H1 (cell line): Measurements from ENCODE around the gene FAT2. TPM values are rescaled to one million over a fixed set of nuclear protein-coding genes. Genes with fewer than 3 reads are reported as not detected.

Experiments used
- CTCF ChIA-PET: fragments of 300-600 bp; sonication (Branson Sonifier 250); formaldehyde crosslinking; loops from one replicate; lab custom pipeline; 2021; ENCODE audit not compliant: partially characterized antibody; lab: Charles Lee
- POLR2A ChIA-PET: fragments of 300-600 bp; sonication (Branson Sonifier 250); formaldehyde crosslinking; loops from one replicate; lab custom pipeline; 2021; ENCODE audit warnings: inconsistent platforms; ENCODE audit not compliant: partially characterized antibody; lab: Charles Lee
- DNase-seq, 2 experiments: peaks; one replicate each; pipeline versions ENCODE4 v3.0.0 to v3.0.0-alpha.2; 2010 to 2022; ENCODE audit warnings: low spot score in 2 of 2, low read depth in 1 of 2, mixed read lengths in 1 of 2
- FAIRE-seq: peaks from 2 replicates; lab custom pipeline; 2011; peaks lifted over from hg19 to GRCh38; lab: Jason Lieb, UNC
- H2AFZ ChIP-seq: 2 replicates; pipeline ENCODE4 v1.8.1; 2012; ENCODE audit warnings: low read length, inconsistent platforms
- H2AK5ac ChIP-seq: 2 replicates; pipeline ENCODE4 v1.6.1; 2013; ENCODE audit warnings: low read depth, low read length
- H2BK120ac ChIP-seq: replicated peaks from 2 replicates; pipeline ENCODE3; 2013; ENCODE audit warnings: low read depth, low read length, inconsistent platforms
- H2BK12ac ChIP-seq: 2 replicates; pipeline ENCODE4 v1.6.1; 2013; ENCODE audit warnings: low read depth, low read length
- H2BK15ac ChIP-seq: 2 replicates; pipeline ENCODE4 v1.6.1; 2013; ENCODE audit warnings: low read length
- H2BK20ac ChIP-seq: 2 replicates; pipeline ENCODE4 v1.6.1; 2013; ENCODE audit warnings: low read length
- H2BK5ac ChIP-seq: 2 replicates; pipeline ENCODE4 v1.6.1; 2013; ENCODE audit warnings: low read depth, low read length
- H3K14ac ChIP-seq: 2 replicates; pipeline ENCODE4 v1.6.1; 2013; ENCODE audit warnings: inconsistent platforms; ENCODE audit not compliant: insufficient read length
- H3K18ac ChIP-seq: 2 replicates; pipeline ENCODE4 v1.6.1; 2013; ENCODE audit warnings: low read length; ENCODE audit errors: extremely low read depth
- H3K23ac ChIP-seq: 2 replicates; pipeline ENCODE4 v1.6.1; 2013; ENCODE audit warnings: inconsistent platforms; ENCODE audit not compliant: insufficient read length
- H3K23me2 ChIP-seq: 2 replicates; pipeline ENCODE4 v1.6.1; 2013; ENCODE audit warnings: low read depth, low read length
- H3K27ac ChIP-seq: 2 replicates; pipeline ENCODE4 v1.6.1; 2011; ENCODE audit warnings: low read depth, low read length, inconsistent platforms
- H3K27me3 ChIP-seq, 4 experiments: replicated peaks in 1 of 4; 1 replicate in 1 of 4; 2 replicates in 3 of 4; pipeline versions ENCODE4 v1.6.1 to v1.8.1; 2011 to 2013; ENCODE audit warnings: low read length in 3 of 4, mild to moderate bottlenecking in 3 of 4, inconsistent platforms in 2 of 4, mixed read lengths in 2 of 4, moderate library complexity in 1 of 4; ENCODE audit not compliant: control insufficient read depth in 3 of 4, insufficient read depth in 3 of 4; ENCODE audit errors: extremely low read depth in 1 of 4
- H3K36me3 ChIP-seq, 4 experiments: 2 replicates each; pipeline versions ENCODE4 v1.6.1 to v1.8.1; 2011 to 2013; ENCODE audit warnings: mild to moderate bottlenecking in 4 of 4, low read length in 3 of 4, moderate library complexity in 2 of 4, control low read depth in 1 of 4, inconsistent platforms in 1 of 4; ENCODE audit not compliant: insufficient read depth in 4 of 4, control insufficient read depth in 2 of 4
- H3K4ac ChIP-seq: replicated peaks from 2 replicates; pipeline ENCODE3; 2013; ENCODE audit warnings: low read length, low read depth, mixed read lengths, inconsistent platforms; ENCODE audit not compliant: insufficient read length
- H3K4me1 ChIP-seq, 4 experiments: replicated peaks in 1 of 4; 1 replicate in 1 of 4; 2 replicates in 3 of 4; pipeline versions ENCODE4 v1.6.1 to v1.8.1; 2011 to 2013; ENCODE audit warnings: low read length in 3 of 4, inconsistent platforms in 2 of 4, mixed read lengths in 1 of 4; ENCODE audit not compliant: insufficient read depth in 4 of 4, control insufficient read depth in 3 of 4
- H3K4me2 ChIP-seq, 2 experiments: 2 replicates each; pipeline versions ENCODE4 v1.6.1 to v1.8.1; 2011 to 2013; ENCODE audit warnings: low read depth in 2 of 2, low read length in 2 of 2, control low read depth in 1 of 2, inconsistent platforms in 1 of 2, mild to moderate bottlenecking in 1 of 2; ENCODE audit not compliant: insufficient read depth in 1 of 2
- H3K4me3 ChIP-seq, 4 experiments: fragments of 200-600, 300-600 bp in 1 of 4; sonication (generic), shearing (Covaris generic), sonication (Bioruptor Twin) in 1 of 4; 2 replicates each; pipeline versions ENCODE4 v1.5.1 to v1.8.1; 2011 to 2016; ENCODE audit warnings: low read length in 4 of 4, low read depth in 3 of 4, control low read depth in 2 of 4, inconsistent platforms in 2 of 4, mild to moderate bottlenecking in 2 of 4, mixed read lengths in 1 of 4, moderate library complexity in 1 of 4; ENCODE audit not compliant: insufficient read depth in 2 of 4; ENCODE audit errors: extremely low read depth in 1 of 4
- H3K56ac ChIP-seq: replicated peaks from 2 replicates; pipeline ENCODE3; 2013; ENCODE audit warnings: low read depth, mild to moderate bottlenecking, mixed read lengths, low read length, inconsistent platforms; ENCODE audit not compliant: insufficient read length
- H3K79me1 ChIP-seq: 2 replicates; pipeline ENCODE4 v1.6.1; 2013; ENCODE audit warnings: low read depth, low read length, control low read depth
- H3K79me2 ChIP-seq, 2 experiments: 2 replicates each; pipeline versions ENCODE4 v1.6.1 to v1.8.1; 2012 to 2013; ENCODE audit warnings: low read length in 2 of 2, mild to moderate bottlenecking in 2 of 2, inconsistent platforms in 1 of 2; ENCODE audit not compliant: insufficient read depth in 2 of 2, control insufficient read depth in 1 of 2
- H3K9ac ChIP-seq, 4 experiments: replicated peaks in 1 of 4; 1 replicate in 1 of 4; 2 replicates in 3 of 4; pipeline versions ENCODE4 v1.6.1 to v1.8.1; 2011 to 2013; ENCODE audit warnings: low read depth in 3 of 4, low read length in 3 of 4, control low read depth in 2 of 4, mild to moderate bottlenecking in 2 of 4, moderate library complexity in 2 of 4, inconsistent platforms in 1 of 4; ENCODE audit errors: extremely low read depth in 1 of 4
- H3K9me3 ChIP-seq, 2 experiments: 2 replicates each; pipeline versions ENCODE4 v1.6.1 to v1.8.1; 2012 to 2013; ENCODE audit warnings: mild to moderate bottlenecking in 2 of 2, moderate library complexity in 2 of 2, control low read depth in 1 of 2, inconsistent platforms in 1 of 2, low read depth in 1 of 2, low read length in 1 of 2, mixed read lengths in 1 of 2; ENCODE audit not compliant: insufficient read depth in 2 of 2
- H4K20me1 ChIP-seq, 2 experiments: replicated peaks in 1 of 2; 2 replicates each; pipeline versions ENCODE3 to v1.8.1; 2011 to 2013; ENCODE audit warnings: inconsistent platforms in 2 of 2, low read length in 2 of 2, mild to moderate bottlenecking in 1 of 2; ENCODE audit not compliant: insufficient read depth in 2 of 2, control insufficient read depth in 1 of 2
- H4K5ac ChIP-seq: 2 replicates; pipeline ENCODE4 v1.6.1; 2013; ENCODE audit warnings: low read length, low read depth, mixed read lengths, inconsistent platforms; ENCODE audit not compliant: insufficient read length
- H4K8ac ChIP-seq: 2 replicates; pipeline ENCODE4 v1.8.0; 2013; ENCODE audit warnings: mild to moderate bottlenecking, moderate library complexity, low read length, inconsistent platforms; ENCODE audit not compliant: insufficient read depth; ENCODE audit errors: extremely low read depth
- H4K91ac ChIP-seq: replicated peaks from 2 replicates; pipeline ENCODE3; 2013; ENCODE audit warnings: low read length, mixed read lengths, inconsistent platforms; ENCODE audit not compliant: insufficient read length
- CTBP2 ChIP-seq: IDR thresholded peaks from 2 replicates; pipeline ENCODE4 v1.7.0; 2011; ENCODE audit warnings: borderline replicate concordance, mild to moderate bottlenecking, moderate library complexity, mixed read lengths, low read length; ENCODE audit not compliant: insufficient read depth, insufficient read length
- EZH2 ChIP-seq: fragments of 200-600 bp; sonication (generic); IDR thresholded peaks from 2 replicates; pipeline ENCODE4 v1.7.1; 2012; ENCODE audit warnings: low read depth, mild to moderate bottlenecking, moderate library complexity, low read length, inconsistent platforms; ENCODE audit not compliant: severe bottlenecking
- POLR2A ChIP-seq, 2 experiments: IDR thresholded peaks; 1 replicate in 1 of 2; 2 replicates in 1 of 2; pipeline ENCODE4 v1.6.1; 2011; ENCODE audit warnings: low read depth in 2 of 2, low read length in 2 of 2, mild to moderate bottlenecking in 2 of 2; ENCODE audit errors: control extremely low read depth in 1 of 2
- RBBP5 ChIP-seq: IDR thresholded peaks from 2 replicates; pipeline ENCODE4 v1.7.1; 2012; ENCODE audit warnings: low read depth, mild to moderate bottlenecking, inconsistent platforms, low read length, moderate library complexity, borderline replicate concordance
- RNF2 ChIP-seq: fragments of 200-900, 300-1000 bp; sonication (generic); IDR thresholded peaks from 2 replicates; pipeline ENCODE4 v1.7.1; 2016; ENCODE audit warnings: borderline replicate concordance, low read depth, mild to moderate bottlenecking, antibody characterized with exemption, low read length; ENCODE audit not compliant: poor library complexity, severe bottlenecking; ENCODE audit errors: missing control alignments
- RXRA ChIP-seq: IDR thresholded peaks from 2 replicates; pipeline ENCODE4 v1.6.1; 2011; ENCODE audit warnings: low read depth, mild to moderate bottlenecking, low read length, moderate library complexity; ENCODE audit not compliant: insufficient read depth
- SIN3A ChIP-seq, 2 experiments: IDR thresholded peaks in 1 of 2; conservative IDR thresholded peaks in 1 of 2; 2 replicates each; pipeline ENCODE4 v1.6.1; 2011 to 2012; ENCODE audit warnings: low read length in 2 of 2, improper control_type of control experiment in 1 of 2, low read depth in 1 of 2, mild to moderate bottlenecking in 1 of 2
- SUZ12 ChIP-seq: fragments of 200-600 bp; sonication (generic); IDR thresholded peaks from 2 replicates; pipeline ENCODE4 v1.6.1; 2012; ENCODE audit warnings: mild to moderate bottlenecking, inconsistent platforms, low read length, moderate library complexity, mixed read lengths
- TBP ChIP-seq: IDR thresholded peaks from 2 replicates; pipeline ENCODE4 v1.6.1; 2011; ENCODE audit warnings: low read depth, low read length, improper control_type of control experiment
- TCF12 ChIP-seq: IDR thresholded peaks from 2 replicates; pipeline ENCODE4 v1.6.1; 2011; ENCODE audit warnings: low read depth, mild to moderate bottlenecking, low read length
- WGBS, 2 experiments: shearing (Covaris generic) in 1 of 2; methylation state at CpG; one replicate each; pipeline versions ENCODE4 v1.1.6 to v1.1.7; 2013 to 2015; ENCODE audit warnings: low lambda C conversion rate in 2 of 2, mixed read lengths in 2 of 2, inconsistent platforms in 1 of 2, low coverage in 1 of 2, missing lambda C conversion rate in 1 of 2; ENCODE audit not compliant: insufficient replicate concordance in 2 of 2, insufficient coverage in 1 of 2, insufficient read length in 1 of 2; ENCODE audit errors: extremely low coverage in 1 of 2, missing lambda C conversion rate in 1 of 2; 5-methylcytosine and 5-hydroxymethylcytosine counted together
- polyA plus RNA-seq, 7 experiments: library from polyadenylated mRNA; depleted of rRNA in 3 of 7; stranded (reverse) in 5 of 7; unstranded in 2 of 7; fragments of >200 nt in 5 of 7; fragments of 200-250 nt in 2 of 7; gene quantifications; 1 replicate in 5 of 7; 2 replicates in 1 of 7; 4 replicates in 1 of 7; pipeline versions ENCODE4 v1.2.1 to v1.2.3, GENCODE V29; 2011 to 2013; ENCODE audit warnings: missing spikeins in 2 of 7, mixed read lengths in 2 of 7
- total RNA-seq: library from RNA; stranded (reverse); fragmentation: NEBNext Ultra II Directional; extraction: Animal tissue kit (Norgen Biotek cat#: 25700); gene quantifications from 2 replicates; pipeline ENCODE4 v1.2.1, GENCODE V29; 2021

Gene FAT2
- total and polyA plus RNA-seq, 2 of the 8 experiments (the other 6 are each of a cell fraction or from before 2014, with no cell fraction given) = 0.12 to 0.30 TPM

DNA sequence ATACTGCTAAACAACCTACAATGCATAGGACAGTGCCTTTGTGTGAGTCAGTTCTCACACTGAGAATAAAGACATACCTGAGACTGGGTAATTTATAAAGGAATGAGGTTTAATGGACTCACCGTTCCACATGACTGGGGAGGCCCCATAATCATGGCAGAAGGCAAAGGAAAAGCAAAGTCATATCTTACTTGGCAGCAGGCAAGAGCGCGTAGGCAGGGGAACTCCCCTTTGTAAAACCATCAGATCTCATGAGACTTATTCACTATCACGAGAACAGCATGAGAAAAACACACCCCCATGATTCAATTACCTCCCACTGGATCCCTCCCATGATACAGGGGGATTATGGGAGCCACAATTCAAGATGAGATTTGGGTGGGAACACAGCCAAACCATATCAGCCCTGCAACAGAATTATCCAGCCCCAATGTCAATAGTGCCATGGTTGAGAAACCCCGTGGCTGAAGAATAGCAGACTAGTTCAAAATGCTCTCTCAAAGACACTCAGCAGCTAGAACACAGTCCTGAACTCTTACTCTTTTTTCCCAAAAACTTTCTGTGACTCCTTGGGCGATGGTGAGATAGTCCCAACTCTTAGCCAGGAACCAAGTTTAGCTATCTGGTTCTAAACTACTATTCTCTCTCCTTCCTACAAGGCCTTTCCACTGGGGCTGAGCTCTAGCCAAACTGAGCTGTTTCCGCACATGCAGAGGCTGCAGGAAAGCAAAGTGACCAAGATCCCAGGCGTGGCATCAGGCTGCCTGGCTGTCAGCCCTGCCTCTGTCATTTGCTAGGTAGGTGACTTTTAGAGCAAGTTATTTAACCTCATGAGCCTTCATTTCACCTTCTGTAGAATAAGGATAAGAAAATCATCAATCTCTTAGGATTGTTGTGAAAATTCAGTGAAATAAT is 21.7 kb downstream of the FAT2 start:
- no peaks in the 10 kb centered on the region for H3K9me3 ChIP-seq
- H3K79me1 ChIP-seq = no peaks in the 10 kb centered on the region
- CTCF ChIA-PET = interaction anchor here (0.8 to 3.9 kb wide), 9 partner anchors 10 to 185 kb away, joined by 3 to 22 read pairs (median 5); no protein-coding TSS in a partner anchor
- H3K27ac ChIP-seq = no peak overlapping the region
- no peak overlapping the region for H3K9ac ChIP-seq
- no peaks in the 10 kb centered on the region for H3K36me3 ChIP-seq
- TF ChIP-seq CTBP2 (no peak), SIN3A (conservative IDR thresholded peaks at IDR 0.05 in 1 of 2, IDR thresholded peaks at IDR 0.05 in 1 of 2; ENCODE audit: low read depth in 1 of 2, low read length in 2 of 2) (no peak), RNF2 (no peak), SUZ12 (no peak), TCF12 (no peak), TBP (no peak), RBBP5 (no peak), RXRA (no peak), POLR2A (IDR thresholded peaks at IDR 0.05; ENCODE audit: control extremely low read depth in 1 of 2, low read depth in 2 of 2, low read length in 2 of 2) (no peak), EZH2 (no peak)
- TF ChIP-seq, all 59 proteins: peak for 0
- no peak overlapping the region for H2AFZ ChIP-seq
- no peak overlapping the region for H2BK12ac ChIP-seq
- no peaks in the 10 kb centered on the region for H3K79me2 ChIP-seq
- POLR2A ChIA-PET = no interaction called here
- H4K8ac ChIP-seq = no peak overlapping the region
- H3K4ac ChIP-seq = no peak overlapping the region
- no peak overlapping the region for H3K56ac ChIP-seq
- H2BK5ac ChIP-seq = no peak overlapping the region
- H3K4me2 ChIP-seq = no peak overlapping the region; a peak in 1 of 4 replicates
- DNase-seq = no peak
- no peak overlapping the region for H4K91ac ChIP-seq
- no peak overlapping the region for H4K5ac ChIP-seq
- H3K23me2 ChIP-seq = no peaks in the 10 kb centered on the region
- no peak overlapping the region for H3K14ac ChIP-seq
- peaks cover 0 to 16% (median 4%) of the 10 kb centered on the region in 4 experiments; a peak in 3 of 7 replicates for H3K27me3 ChIP-seq
- no peak overlapping the region for H3K23ac ChIP-seq
- H2AK5ac ChIP-seq = no peak overlapping the region
- 90% methylated on average over 8 of the region's 8 CpGs; no CpG with 5 or more reads in 1 of the 2 experiments for WGBS, 2 experiments
- no peak overlapping the region for H2BK20ac ChIP-seq
- no peak for FAIRE-seq
- H3K4me3 ChIP-seq = no peak overlapping the region
- no peak overlapping the region for H3K18ac ChIP-seq
- H2BK15ac ChIP-seq = no peak overlapping the region
- H4K20me1 ChIP-seq = no peaks in the 10 kb centered on the region
- H3K4me1 ChIP-seq = peaks cover 0 to 15% (median 7%) of the 10 kb centered on the region in 4 experiments; a peak in 4 of 7 replicates
- no peak overlapping the region for H2BK120ac ChIP-seq
